GM10266 (cell line): ENCODE measurements around the gene CMBL.
"Not testable (repeated sequence)": the region's sequence is repeated elsewhere in the genome, so short reads cannot be mapped to it uniquely, and the experiment has no call there.

ENCODE experiments used
- DNase-seq: peaks from one replicate; pipeline ENCODE4 v3.0.0; 2012; ENCODE audit errors: extremely low spot score
- TF ChIP-seq, protein P1 (sequence below): IDR thresholded peaks from 2 replicates; pipeline ENCODE4 v1.5.1; 2012; ENCODE audit warnings: mild to moderate bottlenecking, low read depth; ENCODE audit not compliant: control insufficient read depth, insufficient read depth; ENCODE audit errors: missing control alignments

Gene CMBL

DNA sequence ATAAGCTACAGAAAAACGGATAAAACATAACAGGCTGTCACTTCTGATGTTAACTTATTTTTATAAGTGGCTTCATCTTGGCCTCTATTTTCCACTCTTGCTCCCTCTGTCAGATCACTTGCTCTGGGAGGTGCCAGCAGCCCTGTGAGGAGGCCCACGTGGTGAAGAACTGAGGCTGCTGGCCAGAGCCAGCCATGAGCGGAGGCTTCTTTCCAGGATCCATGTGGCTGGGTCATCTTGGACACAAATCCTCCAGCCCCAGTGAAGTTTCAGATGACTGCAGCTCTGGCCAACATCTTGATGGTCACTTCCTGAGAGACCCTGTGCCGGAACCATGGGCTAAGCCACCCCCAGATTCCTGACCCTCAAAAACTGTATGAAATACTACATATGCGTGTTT is 7.5 kb upstream of the CMBL start:
- TF ChIP-seq, protein P1, sequence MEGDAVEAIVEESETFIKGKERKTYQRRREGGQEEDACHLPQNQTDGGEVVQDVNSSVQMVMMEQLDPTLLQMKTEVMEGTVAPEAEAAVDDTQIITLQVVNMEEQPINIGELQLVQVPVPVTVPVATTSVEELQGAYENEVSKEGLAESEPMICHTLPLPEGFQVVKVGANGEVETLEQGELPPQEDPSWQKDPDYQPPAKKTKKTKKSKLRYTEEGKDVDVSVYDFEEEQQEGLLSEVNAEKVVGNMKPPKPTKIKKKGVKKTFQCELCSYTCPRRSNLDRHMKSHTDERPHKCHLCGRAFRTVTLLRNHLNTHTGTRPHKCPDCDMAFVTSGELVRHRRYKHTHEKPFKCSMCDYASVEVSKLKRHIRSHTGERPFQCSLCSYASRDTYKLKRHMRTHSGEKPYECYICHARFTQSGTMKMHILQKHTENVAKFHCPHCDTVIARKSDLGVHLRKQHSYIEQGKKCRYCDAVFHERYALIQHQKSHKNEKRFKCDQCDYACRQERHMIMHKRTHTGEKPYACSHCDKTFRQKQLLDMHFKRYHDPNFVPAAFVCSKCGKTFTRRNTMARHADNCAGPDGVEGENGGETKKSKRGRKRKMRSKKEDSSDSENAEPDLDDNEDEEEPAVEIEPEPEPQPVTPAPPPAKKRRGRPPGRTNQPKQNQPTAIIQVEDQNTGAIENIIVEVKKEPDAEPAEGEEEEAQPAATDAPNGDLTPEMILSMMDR = no peak

DNA sequence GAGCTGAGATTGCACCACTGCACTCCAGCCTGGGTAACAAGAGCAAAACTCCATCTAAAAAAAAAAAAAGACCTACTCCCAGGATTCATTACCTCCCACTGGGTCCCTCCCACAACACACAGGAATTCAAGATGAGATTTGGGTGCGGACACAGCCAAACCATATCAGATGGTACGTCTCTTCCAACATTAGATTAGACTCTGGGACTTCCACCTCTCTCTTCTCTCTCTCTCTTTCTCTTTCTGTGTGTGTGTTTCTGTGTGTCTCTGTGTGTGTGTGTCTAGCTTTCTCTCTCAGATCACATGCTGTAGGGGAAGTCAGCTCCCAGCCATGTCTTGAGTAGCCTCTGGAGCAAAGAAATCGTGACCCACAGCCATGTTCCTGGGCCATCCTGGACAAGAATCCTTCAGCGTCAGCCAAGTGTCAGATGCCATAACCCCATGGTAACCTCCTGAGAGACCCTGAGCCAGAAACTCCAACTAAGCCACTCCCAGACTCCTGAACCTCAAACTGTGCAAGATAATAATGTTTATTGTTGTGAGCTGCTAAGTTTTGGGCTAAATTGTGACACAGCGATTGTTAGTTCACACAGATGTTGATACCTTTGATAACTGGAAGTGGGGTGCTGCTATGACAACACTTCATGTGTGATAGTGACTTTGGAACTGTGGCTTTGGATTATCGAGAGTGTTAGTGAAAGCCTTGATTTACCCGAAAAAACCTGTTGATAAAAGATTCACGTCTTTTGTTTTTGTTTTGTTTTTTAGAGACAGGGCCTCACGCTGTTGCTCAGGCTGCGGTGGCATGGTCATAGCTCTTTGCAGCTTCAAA is 4.1 kb upstream of the CMBL start:
- no peak for DNase-seq

More for the DNA sequence above, 7.5 kb upstream of the CMBL start:
- no peak for DNase-seq

DNA sequence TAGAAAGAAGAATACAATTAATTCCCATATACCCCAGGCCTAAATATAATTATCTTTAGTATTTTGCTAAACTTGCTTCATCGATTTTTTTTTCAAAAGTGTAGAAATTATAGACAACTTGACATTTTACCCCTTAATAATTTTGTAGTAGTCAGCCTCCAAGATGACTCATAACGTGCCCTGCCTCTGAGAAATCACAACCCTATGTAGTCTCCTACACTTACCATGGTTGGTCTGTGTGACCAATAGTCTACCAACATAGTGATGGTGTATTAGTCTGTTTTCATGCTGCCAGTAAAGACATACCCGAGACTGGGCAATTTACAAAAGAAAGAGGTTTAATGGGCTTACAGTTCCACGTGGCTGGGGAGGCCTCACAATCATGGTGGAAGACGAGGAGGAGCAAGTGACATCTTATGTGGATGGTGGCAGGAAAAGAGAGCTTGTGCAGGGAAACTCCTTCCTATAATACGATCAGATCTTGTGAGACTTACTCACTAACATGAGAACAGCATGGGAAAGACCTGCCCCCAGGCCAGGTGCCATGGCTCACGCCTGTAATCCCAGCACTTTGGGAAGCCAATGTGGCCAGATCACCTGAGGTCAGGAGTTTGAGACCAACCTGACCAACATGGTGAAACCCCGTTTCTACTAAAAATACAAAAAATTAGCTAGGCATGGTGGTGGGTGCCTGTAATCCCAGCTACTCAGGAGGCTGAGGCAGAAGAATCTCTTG is 3.3 kb upstream of the CMBL start:
- DNase-seq = not testable (repeated sequence)

More for the DNA sequence above, 4.1 kb upstream of the CMBL start:
- TF ChIP-seq, protein P1 = no peak

DNA sequence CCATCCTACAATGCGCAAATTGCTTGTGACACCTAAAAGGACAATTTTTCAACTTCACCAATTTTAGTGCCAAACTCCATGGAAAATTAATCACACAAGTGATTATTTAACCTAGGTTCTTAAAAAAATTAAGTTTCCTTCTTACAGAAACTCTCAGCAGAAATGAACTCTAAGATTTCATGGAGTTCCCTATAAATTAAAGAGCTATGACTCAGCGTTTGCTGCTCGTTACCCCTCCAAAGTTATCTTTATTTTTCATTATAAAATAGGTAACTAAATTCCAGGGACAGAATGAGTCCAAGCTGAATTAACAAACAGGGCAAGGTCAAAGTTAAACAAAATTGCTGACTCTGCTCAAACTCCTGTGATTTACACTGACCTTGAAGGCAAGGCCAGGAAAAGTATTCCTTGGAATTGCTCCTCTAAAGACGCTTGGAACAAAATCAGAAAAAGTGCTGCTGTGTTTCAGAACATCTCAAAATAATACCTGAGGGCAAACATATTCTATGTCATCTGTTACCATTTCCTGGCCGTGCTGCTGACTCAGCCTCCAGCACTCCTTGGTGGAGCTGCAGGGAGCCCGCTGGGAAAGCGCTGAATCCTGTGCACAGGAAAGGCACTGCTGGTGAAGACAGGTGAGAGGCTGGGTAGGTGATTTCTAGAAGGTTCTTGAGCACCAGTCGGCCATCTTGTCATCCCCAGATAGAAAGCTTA is 2.5 kb upstream of the CMBL start:
- no peak for DNase-seq
- TF ChIP-seq, protein P1 = no peak

DNA sequence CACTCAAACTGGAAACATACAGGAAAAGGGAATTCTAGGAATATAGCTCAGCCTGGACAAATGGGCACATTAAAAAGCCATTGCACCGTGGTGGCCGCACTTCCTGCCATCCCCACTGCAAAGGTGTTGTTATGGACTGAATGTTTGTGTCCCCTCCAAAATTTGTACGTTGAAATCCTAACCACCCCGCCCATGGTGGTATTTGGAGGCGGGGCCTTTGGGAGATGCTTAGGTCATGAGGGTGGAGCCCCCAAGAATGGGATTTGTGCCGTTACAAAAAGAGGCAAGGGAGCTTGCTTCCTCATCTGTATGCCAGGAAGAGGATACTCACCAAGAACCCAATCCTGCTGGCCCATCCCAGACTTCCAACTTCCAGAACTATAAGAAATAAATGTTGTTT is 1.1 kb upstream of the CMBL start:
- TF ChIP-seq, protein P1 = no peak
- DNase-seq = no peak

DNA sequence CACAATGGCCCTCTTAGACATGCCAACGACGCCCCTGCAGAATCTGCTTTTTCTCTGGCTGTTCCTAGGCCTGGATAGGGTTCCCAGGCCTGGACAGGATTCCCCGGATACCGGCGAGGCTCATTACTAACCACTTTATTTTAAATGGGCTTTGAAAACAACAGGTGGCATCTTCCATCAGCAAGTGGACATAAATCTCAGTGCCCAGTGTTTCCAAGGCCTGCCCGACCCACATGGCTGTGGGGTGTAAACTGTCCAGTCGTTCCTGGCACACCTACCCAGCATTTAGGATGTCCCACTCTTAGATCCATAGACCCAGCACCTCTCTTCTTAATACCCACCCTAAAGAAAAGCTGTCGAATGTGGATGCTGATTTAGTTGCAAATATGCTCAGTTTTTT is 896 bp downstream of the CMBL start:
- TF ChIP-seq, protein P1 = no peak
- DNase-seq = no peak

DNA sequence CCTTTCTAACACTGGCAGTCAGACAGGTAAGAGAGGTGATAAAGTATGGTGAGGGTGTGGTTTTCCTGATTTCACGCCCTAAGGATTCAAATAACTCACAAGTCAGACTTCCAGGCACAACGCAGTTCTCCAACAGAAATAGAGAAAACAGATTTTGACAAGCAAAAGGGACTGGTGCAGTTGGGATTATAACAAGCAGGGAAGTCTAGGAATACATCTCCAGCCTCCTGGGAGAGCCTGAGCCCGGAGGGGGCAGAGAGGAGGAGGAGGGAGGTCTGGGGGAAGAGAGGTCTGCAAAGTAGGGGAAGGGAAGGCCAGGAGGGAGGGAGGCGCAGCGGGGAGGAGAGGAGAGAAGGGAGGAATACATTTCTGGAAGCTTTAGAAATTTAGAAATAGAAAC is 1.6 kb downstream of the CMBL start:
- no peak for DNase-seq
- TF ChIP-seq, protein P1 = no peak
